Embryonic facial prominence (tissue), 1 donor: ENCODE measurements around the gene HORMAD2.
A peak's percentile ranks its signal among the peaks of the same experiment; 100 is the strongest.
"Not testable (repeated sequence)": the region's sequence is repeated elsewhere in the genome, so short reads cannot be mapped to it uniquely, and the experiment has no call there.

Experiments
- DNase-seq: peaks from one replicate; pipeline ENCODE4 v3.0.0-alpha.2; 2016; ENCODE audit errors: extremely low spot score

The HORMAD2 gene

GRCh38 chr22:30208631-30209603, 128.7 kb downstream of the HORMAD2 start:
- DNase-seq = peak; percentile 64

- no peak for DNase-seq
These were observed 129.4 kb downstream of the HORMAD2 start for GRCh38 chr22:30209642-30210041.

- no peak for DNase-seq
These were observed 130.1 kb downstream of the HORMAD2 start for GRCh38 chr22:30210235-30210909.

- no peak for DNase-seq
These were observed 131.0 kb downstream of the HORMAD2 start for GRCh38 chr22:30211124-30211820.

GRCh38 chr22:30212363-30212995, 132.2 kb downstream of the HORMAD2 start:
- DNase-seq = no peak

- DNase-seq = no peak
These were observed 132.8 kb downstream of the HORMAD2 start for GRCh38 chr22:30212996-30213441.

GRCh38 chr22:30214703-30215407, 134.6 kb downstream of the HORMAD2 start:
- no peak for DNase-seq

GRCh38 chr22:30216272-30216671, 136.0 kb downstream of the HORMAD2 start:
- DNase-seq = not testable (repeated sequence)

GRCh38 chr22:30216710-30217109, 136.4 kb downstream of the HORMAD2 start:
- no peak for DNase-seq

- peak; percentile 43 for DNase-seq
These were observed 137.7 kb downstream of the HORMAD2 start for GRCh38 chr22:30217698-30218560.

GRCh38 chr22:30219049-30219654, 138.9 kb downstream of the HORMAD2 start:
- no peak for DNase-seq

- no peak for DNase-seq
These were observed 139.5 kb downstream of the HORMAD2 start for GRCh38 chr22:30219668-30220278.

GRCh38 chr22:30220338-30221012, 140.2 kb downstream of the HORMAD2 start:
- no peak for DNase-seq

GRCh38 chr22:30221121-30221992, 141.1 kb downstream of the HORMAD2 start:
- DNase-seq = no peak

- DNase-seq = no peak
These were observed 142.1 kb downstream of the HORMAD2 start for GRCh38 chr22:30222321-30222720.

GRCh38 chr22:30223303-30223702, 143.0 kb downstream of the HORMAD2 start:
- no peak for DNase-seq

GRCh38 chr22:30224161-30224857, 144.0 kb downstream of the HORMAD2 start:
- no peak for DNase-seq
